GM18520 (cell line): ENCODE results near the gene LEP.
"Not testable (repeated sequence)": the region's sequence is repeated elsewhere in the genome, so short reads cannot be mapped to it uniquely, and the experiment has no call there.

Source experiments
- ATAC-seq: cut with Tn5 transposase; IDR thresholded peaks from one replicate; pipeline ENCODE4 v1.9.1; 2021; ENCODE audit not compliant: unreplicated experiment

LEP gene

GRCh38 chr7:128271471-128271941 lies 30.4 kb downstream of the LEP start:
- no peak for ATAC-seq

DNA sequence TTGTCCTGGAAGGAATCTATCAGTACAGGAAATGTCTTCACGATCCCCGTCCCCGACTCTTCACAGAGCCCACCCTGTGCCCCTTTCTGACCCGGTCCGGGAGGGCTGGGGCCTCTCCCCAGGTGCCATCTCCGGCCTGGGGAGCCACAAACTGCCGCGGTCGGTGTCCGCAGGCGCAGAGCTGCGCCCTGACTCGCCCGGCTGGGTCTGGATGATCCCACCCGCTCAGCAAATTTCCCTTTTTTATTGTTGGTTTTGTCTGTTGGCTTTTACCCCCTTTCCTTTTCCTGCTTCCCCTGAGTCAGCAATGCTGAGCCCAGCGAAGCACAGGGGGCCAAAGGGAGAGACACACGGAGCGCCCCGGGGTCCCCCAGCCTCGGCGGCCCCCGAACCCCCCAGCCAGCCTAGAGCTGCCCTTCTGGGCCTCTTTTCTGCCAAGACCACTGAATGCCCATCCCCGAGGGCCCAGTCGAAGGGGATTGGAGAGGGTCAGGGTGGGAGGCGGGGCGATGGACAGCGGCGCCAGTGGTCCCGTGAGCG lies 30.9 kb downstream of the LEP start:
- no peak for ATAC-seq

- no peak for ATAC-seq
Observed at GRCh38 chr7:128274246-128274883, 33.3 kb downstream of the LEP start.

DNA sequence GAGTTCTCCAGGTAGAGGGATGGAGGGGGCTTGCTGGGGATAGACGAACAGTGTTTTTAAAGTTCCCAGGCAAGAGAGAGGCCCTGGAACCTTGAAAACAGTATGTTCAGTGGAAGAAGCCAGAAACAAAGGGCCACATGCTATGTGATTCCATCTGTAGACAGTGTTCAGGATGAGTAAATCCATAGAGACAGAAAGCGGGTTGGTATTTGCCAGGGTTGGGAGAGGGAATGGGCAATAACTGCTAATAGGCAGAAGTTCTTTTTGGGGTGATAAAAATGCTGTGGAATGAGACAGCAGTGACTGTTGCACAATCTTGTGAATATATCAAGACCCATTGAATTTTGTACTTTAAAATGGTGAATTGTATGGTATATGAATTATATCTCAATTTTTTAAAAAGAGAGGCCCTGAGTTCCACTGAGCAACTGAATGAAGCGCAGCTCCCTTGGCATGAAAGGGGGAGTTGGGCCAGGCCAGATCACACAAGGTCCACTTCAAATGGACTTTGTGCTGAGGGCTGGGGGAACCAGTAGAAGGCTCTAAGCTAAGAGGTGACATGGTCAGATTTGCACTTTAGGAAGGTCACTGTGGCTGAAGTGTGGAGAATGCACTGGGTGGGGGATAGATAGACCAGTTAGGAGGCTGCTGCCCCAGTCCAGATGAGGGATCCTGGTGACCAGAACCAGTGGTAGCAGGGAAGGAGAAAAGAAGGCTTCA lies 34.0 kb downstream of the LEP start:
- ATAC-seq = no peak

GRCh38 chr7:128275681-128276080 lies 34.6 kb downstream of the LEP start:
- ATAC-seq = no peak

GRCh38 chr7:128278366-128278765 lies 37.3 kb downstream of the LEP start:
- ATAC-seq = no peak

GRCh38 chr7:128279124-128279713 lies 38.1 kb downstream of the LEP start:
- ATAC-seq = no peak

GRCh38 chr7:128280451-128280850 lies 39.4 kb downstream of the LEP start:
- not testable (repeated sequence) for ATAC-seq

- no peak for ATAC-seq
Observed at GRCh38 chr7:128281605-128282380, 40.7 kb downstream of the LEP start.

- ATAC-seq = no peak
Observed at GRCh38 chr7:128284102-128284501, 43.0 kb downstream of the LEP start.

GRCh38 chr7:128287556-128287955 lies 46.5 kb downstream of the LEP start:
- no peak for ATAC-seq

- ATAC-seq = not testable (repeated sequence)
Observed at GRCh38 chr7:128298004-128298403, 56.9 kb downstream of the LEP start.

DNA sequence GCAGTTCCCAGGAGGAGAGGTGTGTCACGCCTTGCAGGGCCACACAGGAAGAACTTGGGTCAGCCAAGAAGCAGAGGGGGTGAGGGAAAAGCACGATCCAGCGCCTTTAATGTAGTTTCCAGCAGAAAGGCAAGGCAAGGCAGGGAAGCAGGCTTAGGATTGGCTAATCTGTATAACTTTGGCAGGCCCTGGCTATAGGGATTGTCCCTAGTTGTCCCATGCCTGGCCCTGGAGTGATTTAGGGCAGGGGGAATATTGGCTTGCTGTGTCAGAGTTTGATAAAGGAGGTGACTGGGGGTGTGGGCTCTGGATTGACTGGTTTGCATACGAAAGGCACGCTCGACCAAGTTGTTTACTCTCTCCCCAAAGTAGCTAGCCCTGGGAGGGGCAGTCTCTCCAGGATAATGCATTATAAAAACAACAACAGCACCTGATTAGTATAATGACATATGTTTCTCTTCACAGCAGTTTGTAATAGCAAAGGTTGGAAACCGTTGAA lies 58.1 kb downstream of the LEP start:
- ATAC-seq = no peak

DNA sequence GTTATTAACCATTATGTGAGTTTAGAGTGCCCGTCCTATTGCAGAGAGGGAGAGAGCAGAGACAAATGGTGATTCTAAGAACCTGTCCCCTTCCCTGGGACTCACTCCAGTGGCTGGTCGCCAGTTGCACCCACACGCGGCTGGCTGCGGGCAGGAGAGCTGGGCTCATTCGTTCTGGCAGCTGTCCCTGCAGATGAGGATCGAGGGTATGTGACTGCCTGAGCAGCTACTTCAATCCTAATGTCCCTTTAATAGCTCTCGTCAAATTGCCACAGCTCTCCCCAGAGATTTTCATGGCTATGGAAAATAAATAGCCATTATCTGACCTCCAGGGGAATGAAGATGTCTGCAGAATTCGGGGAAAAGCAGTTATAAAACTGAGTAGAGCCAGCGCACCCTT lies 61.1 kb downstream of the LEP start:
- ATAC-seq = no peak

- no peak for ATAC-seq
Observed at GRCh38 chr7:128303133-128303532, 62.1 kb downstream of the LEP start.

DNA sequence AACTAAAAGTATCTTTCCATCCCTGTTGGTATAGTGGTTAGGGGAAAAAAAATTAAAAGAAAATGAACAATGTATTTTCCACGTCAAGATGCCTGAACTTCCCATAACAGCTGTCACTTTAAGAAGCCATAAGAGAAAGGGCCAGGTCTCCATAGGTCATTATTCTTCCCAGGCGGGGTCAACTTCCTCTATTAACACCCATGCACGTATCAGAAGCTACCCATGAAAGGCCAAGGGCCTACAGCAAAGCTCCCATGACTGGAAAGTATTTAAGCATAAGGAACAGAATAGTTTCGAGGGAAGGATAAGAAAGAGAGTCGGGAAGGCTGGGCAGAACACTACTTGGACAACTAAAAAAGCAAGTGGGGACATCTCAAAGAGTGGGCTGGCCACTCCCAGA lies 62.6 kb downstream of the LEP start:
- no peak for ATAC-seq

DNA sequence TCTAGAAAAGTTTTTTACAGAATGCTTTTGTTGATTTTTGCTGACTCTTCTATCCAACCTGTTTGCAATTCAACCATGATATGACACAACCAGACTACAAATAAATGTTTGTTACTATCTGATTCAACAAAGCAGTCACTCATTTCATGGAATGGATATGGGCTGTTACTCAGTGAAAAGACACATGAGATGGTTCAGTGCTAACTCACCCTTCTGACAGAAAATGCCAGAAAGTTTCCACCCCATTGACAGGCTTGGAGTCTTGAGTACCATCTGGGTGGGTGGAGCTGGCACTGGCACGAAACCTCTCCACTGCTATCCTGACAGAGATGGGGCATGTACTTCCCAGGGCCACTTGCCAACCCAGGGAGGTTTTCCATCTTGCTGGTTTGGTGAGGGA lies 63.1 kb downstream of the LEP start:
- ATAC-seq = no peak

DNA sequence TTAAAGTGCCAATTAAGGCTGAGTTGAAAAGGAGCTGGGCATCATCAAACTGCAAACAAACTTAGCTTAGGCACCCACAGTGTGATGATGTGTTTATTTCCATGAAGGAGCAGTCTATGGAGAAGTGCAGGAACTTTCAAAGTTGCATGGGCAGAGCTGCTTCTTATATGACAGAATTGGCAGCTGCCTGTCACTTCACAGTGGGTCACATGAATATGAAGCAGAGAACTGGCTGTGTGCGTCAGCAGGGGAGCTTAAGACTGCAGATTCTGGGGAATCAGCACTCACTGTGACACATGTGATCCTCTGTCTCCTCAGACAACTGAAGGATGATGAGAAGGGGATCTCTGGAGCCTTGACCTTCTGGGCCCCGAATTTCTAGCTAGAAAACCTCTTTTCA lies 66.0 kb downstream of the LEP start:
- ATAC-seq = no peak
